Cerebellar cortex (tissue), 1 donor: Measurements from ENCODE around the gene CRYGB.
A peak's percentile ranks its signal among the peaks of the same experiment; 100 is the strongest.
"Not testable (repeated sequence)": the region's sequence is repeated elsewhere in the genome, so short reads cannot be mapped to it uniquely, and the experiment has no call there.

ENCODE experiments used
- DNase-seq: peaks from one replicate; pipeline ENCODE4 v3.0.0-alpha.2; 2015; ENCODE audit warnings: low spot score

CRYGB gene

DNA sequence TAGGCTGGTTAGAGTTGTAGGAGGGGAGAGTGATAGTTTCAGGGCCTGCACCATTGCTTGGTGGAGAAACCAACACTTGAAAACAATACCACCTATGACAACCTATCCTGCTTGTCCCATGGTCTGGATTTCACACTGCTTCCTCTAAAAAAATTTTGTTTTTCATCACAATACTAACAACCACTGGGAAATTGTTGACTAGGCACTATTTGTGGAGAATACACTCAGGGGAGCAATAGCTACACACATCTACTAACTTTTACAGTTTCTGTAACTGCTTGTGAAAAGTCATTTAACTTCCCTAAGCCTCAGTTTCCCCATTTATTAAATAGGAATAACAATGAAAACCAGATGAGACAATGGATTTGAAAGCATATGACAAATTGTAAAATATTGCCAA is 4.1 kb upstream of the CRYGB start:
- no peak for DNase-seq

DNA sequence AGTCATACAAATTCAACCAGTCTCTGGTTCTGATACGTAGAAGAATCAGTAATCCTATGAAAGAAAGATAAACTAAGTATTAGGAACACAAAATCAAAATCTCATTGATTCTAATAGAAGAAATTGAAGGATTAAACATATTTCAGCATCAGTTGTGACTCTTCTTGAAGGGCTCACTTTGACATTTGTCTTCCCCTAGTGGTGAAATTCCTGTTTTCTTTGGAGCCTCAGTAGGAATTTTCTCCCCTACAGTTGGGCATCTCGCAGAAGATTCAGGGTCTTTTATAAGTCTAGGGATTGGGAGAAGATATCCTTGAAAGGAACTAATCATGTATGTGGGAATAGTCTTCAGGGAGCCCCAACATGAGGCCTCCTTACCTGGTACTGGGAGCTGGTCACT is 2.8 kb upstream of the CRYGB start:
- no peak for DNase-seq

DNA sequence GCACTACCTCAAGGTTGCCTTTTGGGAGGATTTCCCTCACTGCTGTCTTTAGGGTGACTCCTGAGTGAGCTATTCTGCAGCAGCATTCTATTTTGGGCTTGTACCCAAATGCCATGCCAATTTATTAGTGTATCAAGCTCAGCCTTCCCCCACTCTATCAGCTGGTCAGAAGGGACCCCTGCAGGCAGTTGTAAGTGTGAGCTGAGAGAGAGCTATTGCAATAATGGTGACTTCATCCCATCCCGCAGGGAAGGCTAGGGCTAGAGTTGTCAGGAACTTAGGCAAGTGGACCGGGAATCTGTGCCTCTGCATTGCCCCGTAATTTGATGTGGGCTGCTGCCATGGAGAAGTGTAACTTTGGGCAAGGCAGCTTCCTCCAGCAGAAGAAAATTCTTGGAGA is 1.8 kb upstream of the CRYGB start:
- DNase-seq = no peak

DNA sequence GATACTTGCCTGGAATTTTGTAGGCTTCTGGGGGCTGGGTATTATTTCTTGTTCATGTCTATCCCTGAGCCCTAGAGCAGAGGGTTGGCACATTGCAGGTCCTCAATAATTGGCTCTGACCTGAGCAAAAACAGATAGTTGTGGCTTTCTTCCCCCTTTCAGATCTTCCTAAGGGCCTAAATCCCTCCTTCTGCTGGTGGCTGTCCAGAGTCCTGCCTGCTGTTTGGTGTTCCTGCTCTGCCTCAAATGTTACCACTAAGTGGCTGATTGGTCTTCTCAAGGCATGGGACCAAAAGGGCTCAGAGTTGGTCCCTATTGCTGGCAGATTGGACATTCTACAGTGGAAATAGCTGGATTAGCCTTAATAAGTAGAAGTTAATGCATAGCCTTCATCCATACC is 1.1 kb upstream of the CRYGB start:
- no peak for DNase-seq

DNA sequence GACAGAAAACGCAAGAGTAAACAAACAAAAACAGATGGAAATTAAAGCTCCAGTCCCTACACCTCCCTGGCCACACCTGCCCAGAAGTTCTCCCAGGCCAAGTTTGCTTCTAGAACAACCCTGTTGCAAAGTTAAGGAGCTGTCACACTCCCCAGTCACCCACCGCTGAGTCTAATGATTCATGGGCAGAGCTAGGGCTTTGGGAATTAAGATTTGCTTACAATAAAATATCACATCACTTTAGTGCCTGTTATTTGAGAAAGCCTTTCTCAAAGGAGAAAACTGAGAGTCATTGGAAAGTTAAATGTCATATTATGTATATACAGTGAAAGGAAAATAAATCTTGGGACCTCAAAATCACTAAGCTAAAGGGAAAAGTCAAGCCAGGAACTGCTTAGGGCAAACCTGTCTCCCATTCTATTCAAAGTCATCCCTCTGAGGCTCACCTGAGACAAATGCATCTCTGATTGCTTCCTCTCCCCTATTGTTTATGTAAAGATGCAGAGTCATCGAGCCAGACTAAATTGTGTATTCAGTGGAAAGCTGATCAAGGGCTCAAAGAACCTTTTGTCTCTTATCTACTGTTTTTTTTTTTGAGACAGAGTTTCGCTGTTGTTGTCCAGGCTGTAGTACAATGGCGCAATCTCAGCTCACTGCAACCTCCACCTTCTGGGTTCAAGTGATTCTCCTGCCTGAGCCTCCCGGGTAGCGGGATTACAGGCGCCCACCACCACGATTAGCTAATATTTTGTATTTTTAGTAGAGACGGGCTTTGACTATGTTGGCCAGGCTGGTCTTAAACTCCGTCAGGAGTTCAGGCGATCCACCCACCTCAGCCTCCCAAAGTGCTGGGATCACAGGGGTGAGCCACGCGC is 2.8 kb downstream of the CRYGB start:
- DNase-seq = no peak

DNA sequence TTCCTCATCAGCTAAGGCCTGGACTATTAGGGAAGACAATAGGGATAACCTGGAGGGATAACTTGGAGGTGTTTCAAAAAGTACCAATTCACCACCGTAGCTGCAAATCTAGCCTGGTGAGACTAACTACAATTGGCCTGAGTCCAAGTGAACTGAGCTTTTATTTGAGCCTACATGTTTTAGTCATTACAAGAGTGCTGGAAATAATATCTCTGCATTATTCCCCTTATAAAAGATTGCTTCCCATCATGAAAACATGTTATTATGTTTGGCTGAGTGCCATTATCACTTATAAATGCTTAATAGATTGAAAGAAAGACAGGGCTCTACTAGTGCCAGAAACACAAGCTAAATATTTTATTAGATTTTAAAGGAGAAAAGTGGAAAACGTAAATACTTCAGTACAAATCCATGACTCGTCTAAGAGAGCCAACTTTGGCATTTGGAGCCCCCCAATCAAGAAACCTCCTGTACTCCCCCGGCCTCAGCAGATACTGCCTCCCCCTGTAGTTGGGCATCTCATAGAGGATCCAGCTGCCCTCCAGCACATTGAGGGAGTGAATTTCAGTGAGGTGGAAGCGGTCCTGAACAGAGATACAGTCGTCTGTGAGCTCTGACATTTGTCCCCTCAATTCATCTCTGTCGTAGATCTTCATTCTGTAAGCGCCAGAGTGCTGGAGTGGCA is 3.6 kb downstream of the CRYGB start:
- DNase-seq = no peak

DNA sequence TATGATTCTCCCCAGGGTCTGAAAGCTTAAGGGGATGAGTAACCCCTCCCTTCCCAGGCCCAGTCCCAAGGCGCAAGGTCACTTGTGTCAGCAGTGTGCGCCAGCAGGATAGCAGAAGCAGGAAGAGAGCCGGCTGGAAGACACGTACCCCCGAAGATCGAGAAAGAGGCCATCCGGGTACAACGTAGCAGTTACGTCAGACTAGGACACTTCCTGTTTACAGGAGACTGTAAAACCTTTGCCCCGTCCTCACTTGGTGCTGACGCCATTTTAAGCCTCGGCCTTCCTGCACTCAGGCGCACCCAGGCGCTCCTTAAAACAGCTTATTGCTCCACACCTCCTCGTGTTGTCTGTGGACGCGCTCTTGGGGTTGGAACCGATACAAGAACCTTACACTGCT is 6.5 kb downstream of the CRYGB start:
- DNase-seq = no peak

DNA sequence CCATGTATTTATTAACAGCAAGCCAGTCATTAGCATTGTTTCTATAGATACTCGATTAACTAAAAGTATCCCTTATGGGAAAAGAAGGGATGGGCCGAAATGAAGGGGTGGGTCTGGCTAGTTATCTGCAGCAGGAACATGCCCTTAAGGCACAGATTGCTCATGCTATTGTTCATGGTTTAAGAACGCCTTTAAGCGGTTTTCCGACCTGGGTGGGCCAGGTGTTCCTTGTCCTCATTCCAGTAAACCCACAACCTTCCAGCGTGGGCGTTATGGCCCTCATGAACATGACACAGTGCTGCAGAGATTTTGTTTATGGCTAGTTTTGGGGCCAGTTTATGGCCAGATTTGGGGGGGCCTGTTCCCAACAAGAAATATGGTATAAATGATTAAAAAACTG is 7.6 kb downstream of the CRYGB start:
- DNase-seq = not testable (repeated sequence)

DNA sequence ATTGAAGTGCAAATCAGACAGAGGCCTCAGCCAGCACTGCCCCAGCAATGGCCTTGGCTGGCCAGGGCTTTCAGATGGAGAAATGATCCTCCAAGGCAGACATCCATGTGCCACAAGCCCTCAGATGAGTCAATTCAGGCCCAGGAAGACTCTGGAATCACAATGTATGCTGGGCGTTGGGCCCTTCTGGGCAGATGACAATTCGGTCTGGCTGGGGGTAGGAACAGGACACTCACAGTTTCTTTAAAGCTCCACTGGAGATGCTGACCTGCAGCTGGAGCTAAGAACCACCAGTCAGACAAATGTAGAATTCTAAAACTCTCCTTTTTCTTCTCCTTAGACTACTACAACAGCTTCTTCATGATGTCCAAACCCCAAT is 9.3 kb downstream of the CRYGB start:
- DNase-seq = no peak

DNA sequence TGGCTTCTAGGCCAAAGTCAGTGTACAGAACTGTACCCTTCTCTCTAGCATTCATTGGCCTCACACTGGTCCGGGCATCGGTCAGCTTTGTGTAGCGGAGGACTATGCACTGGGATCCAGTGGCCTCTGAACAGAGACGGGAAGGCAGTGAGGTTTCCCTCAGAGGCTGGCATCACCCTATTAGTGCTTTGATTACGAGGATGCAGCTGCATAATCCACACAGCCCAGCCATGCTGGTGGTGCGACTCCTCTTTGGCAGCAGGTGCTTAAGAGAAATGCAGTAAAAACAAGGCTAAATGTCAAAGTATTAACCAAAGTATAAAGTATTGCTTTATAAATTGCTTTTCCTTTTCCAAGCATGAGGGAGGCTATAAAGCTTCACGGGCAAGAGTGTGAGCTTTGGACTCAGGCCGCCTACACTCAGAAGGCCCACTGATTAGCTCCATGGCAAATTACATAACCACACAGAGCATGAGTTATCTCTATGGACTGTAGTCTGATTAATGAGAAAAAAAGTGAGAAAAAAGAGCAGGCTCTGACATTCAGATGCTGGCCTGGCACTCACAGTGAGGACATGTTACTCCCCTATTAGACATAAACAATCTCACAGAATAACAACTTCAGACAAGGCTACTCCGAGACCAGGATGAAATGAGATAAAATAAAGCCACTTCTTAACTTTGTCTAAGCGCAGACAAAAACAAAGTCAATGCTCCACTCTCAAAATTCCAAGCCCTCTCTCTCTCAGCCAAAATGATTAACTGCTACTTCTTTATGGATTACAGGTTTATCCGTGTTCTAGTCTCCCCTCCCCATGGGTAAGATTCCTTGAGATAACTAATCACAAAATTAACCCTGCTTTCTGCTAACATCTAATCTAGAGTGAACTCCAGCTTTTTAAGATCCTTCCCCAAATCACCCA is 9.9 kb downstream of the CRYGB start:
- no peak for DNase-seq

DNA sequence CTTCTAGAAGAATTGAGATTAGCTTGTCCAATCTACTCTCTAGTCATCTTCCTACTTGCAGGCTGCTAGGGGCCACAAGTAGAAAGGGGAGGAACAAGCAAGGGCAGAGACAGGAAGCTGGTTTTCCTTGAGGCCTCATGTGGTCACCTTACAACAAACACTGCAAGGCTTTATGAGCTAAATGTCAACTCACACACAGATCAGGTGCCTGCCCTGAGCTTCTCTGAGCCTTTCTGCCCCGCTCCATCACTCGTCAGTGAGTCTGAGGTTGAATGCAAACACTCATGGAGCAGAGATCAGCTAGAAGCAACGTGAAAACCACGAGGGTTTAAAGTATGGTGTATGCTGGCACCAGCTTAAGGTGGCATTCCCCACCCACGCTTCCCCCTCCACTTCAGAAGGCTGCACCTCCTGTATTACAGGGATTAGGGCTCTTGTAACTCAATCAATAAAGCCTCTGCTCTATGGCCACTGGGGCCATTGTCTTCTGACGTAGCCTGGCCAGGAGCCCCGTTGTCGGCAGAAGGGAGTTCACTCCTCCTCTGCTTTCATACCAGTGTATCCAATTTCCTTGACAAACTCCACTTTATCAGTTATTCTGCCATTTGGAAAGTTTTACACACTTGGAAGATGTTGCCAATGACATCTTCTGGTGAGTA is 10.9 kb downstream of the CRYGB start:
- DNase-seq = peak; percentile 43

DNA sequence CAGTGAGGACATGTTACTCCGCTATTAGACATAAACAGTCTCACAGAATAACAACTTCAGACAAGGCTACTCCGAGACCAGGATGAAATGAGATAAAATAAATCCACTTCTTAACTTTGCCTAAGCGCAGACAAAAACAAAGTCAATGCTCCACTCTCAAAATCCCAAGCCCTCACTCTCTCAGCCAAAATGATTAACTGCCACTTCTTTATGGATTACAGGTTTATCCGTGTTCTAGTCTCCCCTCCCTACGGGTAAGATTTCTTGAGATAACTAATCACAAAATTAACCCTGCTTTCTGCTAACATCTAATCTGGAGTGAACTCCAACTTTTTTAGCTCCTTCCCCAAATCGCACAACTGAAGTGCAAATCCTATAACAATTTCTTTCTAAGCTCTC is 15.2 kb downstream of the CRYGB start:
- no peak for DNase-seq

DNA sequence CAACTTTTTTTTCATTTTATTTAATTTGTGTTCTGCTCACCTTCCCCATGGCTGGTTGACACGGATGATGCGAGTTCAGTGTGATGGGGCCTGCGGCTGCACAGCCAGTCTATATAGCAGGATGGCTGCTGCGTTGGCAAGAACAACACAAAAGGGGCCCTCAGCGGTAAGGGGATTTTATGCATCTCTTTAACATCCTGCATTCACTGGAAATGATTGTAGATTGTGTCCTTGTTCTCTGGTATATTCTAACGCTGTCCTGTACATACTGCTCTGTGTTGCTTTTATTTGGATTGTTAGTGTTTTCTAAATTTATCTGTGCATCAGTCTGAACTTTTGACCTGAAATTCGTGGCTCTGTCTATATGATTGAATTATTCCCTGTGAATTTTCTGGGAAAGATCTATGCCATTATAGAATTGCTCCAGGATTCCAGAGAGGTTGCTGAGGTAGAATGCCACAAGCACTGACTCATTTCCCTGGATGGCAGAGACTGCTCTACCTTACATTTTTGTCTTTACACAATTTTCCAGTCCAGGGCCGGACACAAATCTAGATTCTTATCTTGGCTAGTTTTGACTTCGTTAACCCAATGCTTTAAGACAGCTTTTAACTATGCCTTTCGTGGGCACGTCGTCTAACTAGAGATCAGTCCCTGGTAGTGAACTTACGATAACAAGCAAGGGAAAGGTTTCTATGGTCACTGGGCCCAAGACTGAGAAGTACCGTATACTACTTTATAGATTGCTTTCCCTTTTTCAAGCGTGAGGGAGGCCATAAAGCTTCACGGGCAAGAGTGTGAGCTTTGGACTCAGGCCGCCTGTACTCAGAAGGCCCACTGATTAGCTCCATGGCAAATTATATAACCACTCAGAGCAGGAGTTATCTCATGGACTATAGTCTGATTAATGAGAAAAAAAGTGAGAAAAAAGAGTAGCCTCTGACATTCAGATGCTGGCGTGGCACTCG is 15.9 kb downstream of the CRYGB start, which contains the start of gene CRYGC:
Gene CRYGC (minus strand): TSS at position 85 of the 968 bp plus-strand sequence. CDS start 36 bp downstream, at position 49.
- DNase-seq = peak; percentile 22

DNA sequence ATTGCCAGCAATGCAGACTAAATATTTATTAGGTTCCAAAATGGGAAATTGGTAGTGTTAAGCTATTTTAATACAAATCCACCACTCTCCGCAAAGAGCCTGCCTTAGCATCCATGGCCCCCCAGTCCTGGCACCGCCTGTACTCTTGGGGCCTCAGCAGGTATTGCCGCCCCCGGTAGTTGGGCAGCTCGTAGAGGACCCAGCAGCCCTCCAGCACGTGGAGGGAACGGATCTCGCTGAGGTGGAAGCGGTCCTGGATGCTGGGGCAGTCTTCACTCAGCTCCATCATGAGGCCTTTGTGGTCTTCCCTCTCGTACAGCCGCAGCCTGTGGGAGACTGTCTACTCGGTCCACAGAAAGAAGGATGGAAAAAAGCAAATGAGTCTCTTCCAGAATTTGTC is 17.8 kb downstream of the CRYGB start:
- DNase-seq = no peak

DNA sequence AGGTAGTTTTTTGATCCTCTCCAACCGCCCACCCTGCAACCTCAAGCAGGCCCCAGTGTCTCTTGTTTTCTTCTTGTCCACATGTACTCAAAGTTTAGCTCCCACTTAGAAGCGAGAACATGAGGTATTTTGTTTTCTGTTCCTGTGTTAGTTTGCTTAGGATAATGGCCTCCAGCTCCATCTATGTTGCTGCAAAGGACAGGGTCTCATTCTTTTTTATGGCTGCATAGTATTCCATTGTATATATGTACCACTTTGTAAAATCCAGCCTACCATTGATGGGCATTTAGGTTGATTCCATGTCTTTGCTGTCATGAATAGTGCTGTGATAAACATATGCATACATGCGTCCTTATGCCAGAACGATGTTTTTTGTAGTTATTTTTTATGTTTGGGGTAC is 18.9 kb downstream of the CRYGB start:
- DNase-seq = no peak

DNA sequence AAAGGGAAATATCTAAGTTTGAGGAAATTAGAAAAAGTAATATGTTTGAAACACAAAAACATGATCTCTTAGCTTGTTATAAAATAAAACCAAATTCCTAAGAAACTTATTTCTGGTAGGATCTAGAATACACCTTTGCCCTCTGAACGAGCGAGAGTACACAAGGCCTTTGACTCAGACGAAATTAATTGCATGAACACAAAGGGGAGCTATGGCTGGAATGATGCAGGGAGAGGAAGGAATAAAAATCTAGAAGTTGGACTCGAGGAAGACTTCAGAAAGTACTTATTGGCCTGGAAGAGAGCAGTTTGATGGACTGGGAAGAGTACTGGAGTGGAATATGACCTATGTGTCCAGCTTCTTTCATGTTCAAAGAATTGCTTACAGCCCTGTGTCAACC is 20.7 kb downstream of the CRYGB start:
- no peak for DNase-seq

DNA sequence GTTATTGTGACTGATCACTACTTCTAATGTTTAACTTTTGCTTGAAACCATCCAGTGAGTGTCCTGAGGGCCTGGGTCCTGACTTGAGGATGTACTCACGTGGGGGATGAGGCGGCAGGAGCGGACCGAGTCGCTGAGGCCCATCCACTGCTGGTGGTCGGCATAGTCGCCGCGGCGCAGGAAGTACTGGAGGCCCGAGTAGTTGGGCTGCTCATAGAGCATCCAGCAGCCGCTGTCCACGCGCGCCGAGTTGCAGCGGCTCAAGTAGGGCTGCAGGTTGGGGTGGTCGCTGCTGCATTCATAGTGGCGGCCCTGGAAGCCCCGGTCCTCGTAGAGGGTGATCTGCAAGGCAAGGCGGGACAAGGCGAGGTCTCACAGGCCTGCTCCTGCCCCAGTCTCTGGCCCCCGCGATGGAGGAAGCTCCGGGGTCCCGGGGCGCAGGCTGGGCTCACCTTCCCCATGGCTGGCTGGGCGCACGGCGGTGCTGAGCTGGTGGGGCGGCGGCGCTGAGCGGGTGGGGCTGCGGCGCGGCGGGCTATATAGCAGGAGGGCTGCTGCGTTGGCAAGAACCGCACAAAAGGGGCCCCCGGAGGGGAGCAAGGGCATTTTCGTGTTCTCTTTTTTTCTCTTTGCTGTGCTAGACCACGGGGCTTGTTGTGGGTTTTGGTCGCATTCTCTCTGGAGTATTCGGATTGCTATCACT is 21.8 kb downstream of the CRYGB start, which contains the start of gene CRYGD:
Gene CRYGD (minus strand): TSS at position 512 of the 703 bp plus-strand sequence. CDS start 51 bp downstream, at position 461.
- not testable (repeated sequence) for DNase-seq

DNA sequence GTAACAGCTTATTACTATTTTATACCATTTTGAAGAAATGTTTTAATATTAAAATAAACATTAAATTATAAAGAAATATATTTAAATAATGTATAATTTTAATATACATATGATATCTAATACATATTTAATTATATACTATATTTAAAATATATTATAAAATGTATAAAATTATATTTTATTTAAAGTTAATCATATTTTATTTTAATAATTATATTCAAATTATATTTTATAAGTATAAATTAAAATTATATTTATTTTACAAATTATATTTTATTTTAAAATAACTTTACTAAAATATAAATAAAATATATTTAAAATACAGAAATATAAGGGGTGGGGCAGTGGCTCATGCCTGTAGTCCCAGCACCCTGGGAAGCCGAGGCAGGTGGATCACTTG is 23.7 kb downstream of the CRYGB start:
- DNase-seq = no peak

DNA sequence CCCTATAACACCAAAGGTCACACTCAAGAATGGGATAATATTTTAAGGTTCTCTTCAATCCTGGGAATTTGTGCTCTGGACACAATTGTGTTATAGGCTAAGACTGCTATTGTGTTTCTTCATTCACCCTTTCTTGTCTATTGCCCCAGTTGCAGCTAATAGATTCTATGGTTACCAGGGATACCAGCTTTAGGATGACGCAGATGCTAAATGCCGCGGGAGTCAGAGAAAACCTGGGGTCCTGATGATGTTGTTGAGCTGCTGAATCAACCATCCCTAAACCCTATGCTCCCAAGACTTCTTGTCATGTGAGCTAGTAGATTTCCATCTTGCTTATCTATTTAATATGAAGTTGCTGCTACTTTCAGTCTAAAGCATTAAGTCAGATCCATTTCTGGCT is 27.0 kb downstream of the CRYGB start:
- no peak for DNase-seq

DNA sequence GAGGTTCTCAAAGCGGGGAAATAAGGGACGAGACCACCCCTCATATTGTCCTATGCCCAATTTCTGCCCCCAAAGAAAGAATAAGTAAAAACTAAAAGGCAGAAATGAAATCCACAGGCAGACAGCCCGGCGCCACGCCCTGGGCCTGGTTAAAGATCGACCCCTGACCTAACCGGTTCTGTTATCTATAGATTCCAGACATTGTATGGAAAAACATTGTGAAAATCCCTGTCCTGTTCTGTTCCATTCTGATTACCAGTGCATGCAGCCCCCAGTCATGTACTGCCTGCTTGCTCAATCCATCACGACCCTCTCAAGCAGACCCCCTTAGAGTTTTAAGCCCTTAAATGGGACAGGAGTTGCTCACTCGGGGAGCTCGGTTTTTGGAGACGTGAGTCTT is 28.6 kb downstream of the CRYGB start:
- not testable (repeated sequence) for DNase-seq
